ENCODE measurements around the gene ADAM23.

The ADAM23 gene

GRCh38 chr2:206478340-206478739, 35.0 kb downstream of the ADAM23 start:
- TF ChIP-seq CTCF (conservative IDR thresholded peaks at IDR 0.05; ENCODE audit: low read depth, low read length), result no peak
- no peak for DNase-seq (ENCODE audit: low read depth)
- H3K4me3 ChIP-seq (ENCODE audit: low read depth, low read length), result no peak overlapping the region

DNA sequence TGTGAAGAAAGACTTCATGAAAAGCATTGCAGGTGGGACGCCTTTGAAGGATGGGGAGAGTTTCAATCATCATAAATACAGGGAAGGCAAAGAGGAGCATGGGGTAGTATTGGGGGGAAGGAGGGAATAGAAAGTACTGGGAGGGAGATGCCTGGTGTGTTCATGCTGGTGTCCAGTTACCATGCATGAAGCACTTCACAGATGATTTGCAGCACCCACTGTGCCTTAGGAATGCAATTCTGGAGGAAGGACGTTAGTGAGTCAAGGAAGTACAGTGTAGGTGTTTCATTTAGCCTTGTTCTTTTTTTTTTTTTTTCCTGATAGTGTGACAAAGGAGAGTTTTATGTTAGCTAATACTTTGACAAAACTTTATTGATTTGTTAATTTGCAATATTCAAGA, 36.8 kb downstream of the ADAM23 start:
- TF ChIP-seq CTCF (conservative IDR thresholded peaks at IDR 0.05; ENCODE audit: low read depth, low read length), result no peak
- H3K4me3 ChIP-seq (ENCODE audit: low read depth, low read length), result no peak overlapping the region
- peak; percentile 26 for DNase-seq (ENCODE audit: low read depth)

- no peak for TF ChIP-seq CTCF (conservative IDR thresholded peaks at IDR 0.05; ENCODE audit: low read depth, low read length)
- DNase-seq (ENCODE audit: low read depth), result no peak
- H3K4me3 ChIP-seq (ENCODE audit: low read depth, low read length), result no peak overlapping the region
Measured at GRCh38 chr2:206480620-206481019, 37.3 kb downstream of the ADAM23 start.

GRCh38 chr2:206481056-206481455, 37.7 kb downstream of the ADAM23 start:
- no peak for TF ChIP-seq CTCF (conservative IDR thresholded peaks at IDR 0.05; ENCODE audit: low read depth, low read length)
- H3K4me3 ChIP-seq (ENCODE audit: low read depth, low read length), result no peak overlapping the region
- no peak for DNase-seq (ENCODE audit: low read depth)

GRCh38 chr2:206482123-206482522, 38.8 kb downstream of the ADAM23 start:
- DNase-seq (ENCODE audit: low read depth), result peak; percentile 11
- no peak for TF ChIP-seq CTCF (conservative IDR thresholded peaks at IDR 0.05; ENCODE audit: low read depth, low read length)
- H3K4me3 ChIP-seq (ENCODE audit: low read depth, low read length), result no peak overlapping the region

GRCh38 chr2:206482633-206483032, 39.3 kb downstream of the ADAM23 start:
- no peak for TF ChIP-seq CTCF (conservative IDR thresholded peaks at IDR 0.05; ENCODE audit: low read depth, low read length)
- H3K4me3 ChIP-seq (ENCODE audit: low read depth, low read length), result no peak overlapping the region

GRCh38 chr2:206488053-206488452, 44.7 kb downstream of the ADAM23 start:
- no peak for DNase-seq (ENCODE audit: low read depth)
- TF ChIP-seq CTCF (conservative IDR thresholded peaks at IDR 0.05; ENCODE audit: low read depth, low read length), result no peak
- H3K4me3 ChIP-seq (ENCODE audit: low read depth, low read length), result no peak overlapping the region

More at GRCh38 chr2:206482633-206483032, 39.3 kb downstream of the ADAM23 start:
- no peak for DNase-seq (ENCODE audit: low read depth)
